ENCODE measurements around the gene MTTP. TPM values are rescaled to one million over a fixed set of nuclear protein-coding genes. Genes with fewer than 3 reads are reported as not detected.

MTTP gene
- total and polyA plus RNA-seq, 4 donors, result 58.4 to 193 (median 83.9) TPM

DNA sequence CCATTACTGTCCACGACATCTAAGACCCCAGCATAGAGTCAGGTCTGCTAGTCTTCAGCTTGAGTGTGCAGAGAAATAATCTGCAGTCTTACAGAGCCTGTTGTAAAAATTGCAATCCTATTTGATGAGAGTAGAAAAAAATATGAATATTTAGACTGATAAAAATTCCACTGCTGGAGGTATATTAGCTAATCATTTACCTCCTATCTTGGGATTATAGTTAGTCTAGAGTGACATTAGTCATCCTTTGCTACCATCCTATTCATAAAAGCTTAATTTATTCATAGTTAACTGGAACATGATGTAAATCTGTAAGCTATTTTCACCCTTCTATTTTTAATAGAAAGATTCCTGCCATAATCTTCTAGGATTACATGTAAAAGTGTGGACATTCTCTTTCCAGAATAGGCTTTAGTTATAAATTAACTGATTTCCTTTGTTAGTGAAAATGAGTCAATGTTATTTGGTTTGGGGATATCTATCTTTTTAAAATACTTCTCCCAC lies 56.3 kb downstream of the MTTP start:
- TF ChIP-seq HNF4G (IDR thresholded peaks at IDR 0.05) (no peak), EGR1 (IDR thresholded peaks at IDR 0.05; ENCODE audit: low read depth in 2 of 2) (no peak), FOXA1 (IDR thresholded peaks at IDR 0.05) (no peak), RAD21 (IDR thresholded peaks at IDR 0.05) (no peak), RXRA (IDR thresholded peaks at IDR 0.05) (no peak), NR2F2 (IDR thresholded peaks at IDR 0.05) (no peak), HNF4A (conservative IDR thresholded peaks at IDR 0.05) (no peak), FOXA2 (IDR thresholded peaks at IDR 0.05) (no peak)
- TF ChIP-seq, protein P1, sequence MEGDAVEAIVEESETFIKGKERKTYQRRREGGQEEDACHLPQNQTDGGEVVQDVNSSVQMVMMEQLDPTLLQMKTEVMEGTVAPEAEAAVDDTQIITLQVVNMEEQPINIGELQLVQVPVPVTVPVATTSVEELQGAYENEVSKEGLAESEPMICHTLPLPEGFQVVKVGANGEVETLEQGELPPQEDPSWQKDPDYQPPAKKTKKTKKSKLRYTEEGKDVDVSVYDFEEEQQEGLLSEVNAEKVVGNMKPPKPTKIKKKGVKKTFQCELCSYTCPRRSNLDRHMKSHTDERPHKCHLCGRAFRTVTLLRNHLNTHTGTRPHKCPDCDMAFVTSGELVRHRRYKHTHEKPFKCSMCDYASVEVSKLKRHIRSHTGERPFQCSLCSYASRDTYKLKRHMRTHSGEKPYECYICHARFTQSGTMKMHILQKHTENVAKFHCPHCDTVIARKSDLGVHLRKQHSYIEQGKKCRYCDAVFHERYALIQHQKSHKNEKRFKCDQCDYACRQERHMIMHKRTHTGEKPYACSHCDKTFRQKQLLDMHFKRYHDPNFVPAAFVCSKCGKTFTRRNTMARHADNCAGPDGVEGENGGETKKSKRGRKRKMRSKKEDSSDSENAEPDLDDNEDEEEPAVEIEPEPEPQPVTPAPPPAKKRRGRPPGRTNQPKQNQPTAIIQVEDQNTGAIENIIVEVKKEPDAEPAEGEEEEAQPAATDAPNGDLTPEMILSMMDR (IDR thresholded peaks at IDR 0.05; ENCODE audit: low read depth, low read length, missing input control), result no peak
- 75% methylated on average over 1 of the region's 1 CpG for WGBS
- no peaks in the 10 kb centered on the region for H3K4me1 ChIP-seq (ENCODE audit: control insufficient read depth in 4 of 4, insufficient read depth in 4 of 4, low read length in 3 of 4)
- no peaks in the 10 kb centered on the region for H3K9me3 ChIP-seq (ENCODE audit: control insufficient read depth in 4 of 4, low read length in 3 of 4)
- DNase-seq (ENCODE audit: low spot score), result no peak
- no peak overlapping the region for H3K9ac ChIP-seq (ENCODE audit: low read depth in 1 of 2, low read length in 2 of 2)
- H3K27ac ChIP-seq (ENCODE audit: low read depth in 1 of 2, low read length in 2 of 2), result no peak overlapping the region
- peaks cover 0 to 5% (median 0%) of the 10 kb centered on the region in 4 donors for H3K36me3 ChIP-seq (ENCODE audit: control insufficient read depth in 4 of 4, insufficient read depth in 3 of 4, low read depth in 1 of 4, low read length in 3 of 4)
- H3K27me3 ChIP-seq (ENCODE audit: control insufficient read depth in 4 of 4, insufficient read depth in 4 of 4, low read length in 3 of 4), result no peaks in the 10 kb centered on the region
- no peak overlapping the region for H3K4me3 ChIP-seq (ENCODE audit: low read depth in 1 of 3, low read length in 3 of 3)

DNA sequence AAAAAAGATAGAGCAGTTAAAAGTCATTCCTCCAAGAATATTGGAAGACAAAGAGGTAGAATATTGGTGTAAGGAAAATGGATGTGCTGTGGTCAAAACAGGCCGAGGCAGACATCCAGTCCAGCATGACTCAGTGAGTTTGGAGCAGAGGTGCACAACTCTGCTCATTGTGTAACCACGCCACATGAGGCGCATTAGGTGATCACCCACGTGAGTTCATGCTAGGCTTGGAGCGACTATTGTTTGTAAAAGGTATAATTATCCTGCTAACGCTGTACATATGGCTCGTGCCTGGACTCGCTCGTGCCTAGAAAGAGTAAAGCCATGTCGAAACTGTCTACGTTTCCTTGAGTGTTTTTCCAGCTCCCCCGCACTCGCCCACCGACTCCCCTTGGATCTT lies 59.1 kb downstream of the MTTP start:
- TF ChIP-seq, protein P2, sequence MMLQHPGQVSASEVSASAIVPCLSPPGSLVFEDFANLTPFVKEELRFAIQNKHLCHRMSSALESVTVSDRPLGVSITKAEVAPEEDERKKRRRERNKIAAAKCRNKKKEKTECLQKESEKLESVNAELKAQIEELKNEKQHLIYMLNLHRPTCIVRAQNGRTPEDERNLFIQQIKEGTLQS (IDR thresholded peaks at IDR 0.05), result no peak
- TF ChIP-seq, protein P3, sequence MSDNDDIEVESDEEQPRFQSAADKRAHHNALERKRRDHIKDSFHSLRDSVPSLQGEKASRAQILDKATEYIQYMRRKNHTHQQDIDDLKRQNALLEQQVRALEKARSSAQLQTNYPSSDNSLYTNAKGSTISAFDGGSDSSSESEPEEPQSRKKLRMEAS (IDR thresholded peaks at IDR 0.05), result no peak
- no peak for TF ChIP-seq FOXA1 (IDR thresholded peaks at IDR 0.05)
- TF ChIP-seq RXRA (IDR thresholded peaks at IDR 0.05), result no peak
- no peak for TF ChIP-seq HNF4A (conservative IDR thresholded peaks at IDR 0.05)
- TF ChIP-seq SP1 (IDR thresholded peaks at IDR 0.05), result no peak
- TF ChIP-seq GABPA (IDR thresholded peaks at IDR 0.05 in 1 of 2, conservative IDR thresholded peaks at IDR 0.05 in 1 of 2), result no peak
- no peak for TF ChIP-seq JUND (IDR thresholded peaks at IDR 0.05)
- TF ChIP-seq, protein P4, sequence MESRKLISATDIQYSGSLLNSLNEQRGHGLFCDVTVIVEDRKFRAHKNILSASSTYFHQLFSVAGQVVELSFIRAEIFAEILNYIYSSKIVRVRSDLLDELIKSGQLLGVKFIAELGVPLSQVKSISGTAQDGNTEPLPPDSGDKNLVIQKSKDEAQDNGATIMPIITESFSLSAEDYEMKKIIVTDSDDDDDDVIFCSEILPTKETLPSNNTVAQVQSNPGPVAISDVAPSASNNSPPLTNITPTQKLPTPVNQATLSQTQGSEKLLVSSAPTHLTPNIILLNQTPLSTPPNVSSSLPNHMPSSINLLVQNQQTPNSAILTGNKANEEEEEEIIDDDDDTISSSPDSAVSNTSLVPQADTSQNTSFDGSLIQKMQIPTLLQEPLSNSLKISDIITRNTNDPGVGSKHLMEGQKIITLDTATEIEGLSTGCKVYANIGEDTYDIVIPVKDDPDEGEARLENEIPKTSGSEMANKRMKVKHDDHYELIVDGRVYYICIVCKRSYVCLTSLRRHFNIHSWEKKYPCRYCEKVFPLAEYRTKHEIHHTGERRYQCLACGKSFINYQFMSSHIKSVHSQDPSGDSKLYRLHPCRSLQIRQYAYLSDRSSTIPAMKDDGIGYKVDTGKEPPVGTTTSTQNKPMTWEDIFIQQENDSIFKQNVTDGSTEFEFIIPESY (IDR thresholded peaks at IDR 0.05), result no peak
- TF ChIP-seq FOXA2 (IDR thresholded peaks at IDR 0.05), result no peak
- TF ChIP-seq, protein P5, sequence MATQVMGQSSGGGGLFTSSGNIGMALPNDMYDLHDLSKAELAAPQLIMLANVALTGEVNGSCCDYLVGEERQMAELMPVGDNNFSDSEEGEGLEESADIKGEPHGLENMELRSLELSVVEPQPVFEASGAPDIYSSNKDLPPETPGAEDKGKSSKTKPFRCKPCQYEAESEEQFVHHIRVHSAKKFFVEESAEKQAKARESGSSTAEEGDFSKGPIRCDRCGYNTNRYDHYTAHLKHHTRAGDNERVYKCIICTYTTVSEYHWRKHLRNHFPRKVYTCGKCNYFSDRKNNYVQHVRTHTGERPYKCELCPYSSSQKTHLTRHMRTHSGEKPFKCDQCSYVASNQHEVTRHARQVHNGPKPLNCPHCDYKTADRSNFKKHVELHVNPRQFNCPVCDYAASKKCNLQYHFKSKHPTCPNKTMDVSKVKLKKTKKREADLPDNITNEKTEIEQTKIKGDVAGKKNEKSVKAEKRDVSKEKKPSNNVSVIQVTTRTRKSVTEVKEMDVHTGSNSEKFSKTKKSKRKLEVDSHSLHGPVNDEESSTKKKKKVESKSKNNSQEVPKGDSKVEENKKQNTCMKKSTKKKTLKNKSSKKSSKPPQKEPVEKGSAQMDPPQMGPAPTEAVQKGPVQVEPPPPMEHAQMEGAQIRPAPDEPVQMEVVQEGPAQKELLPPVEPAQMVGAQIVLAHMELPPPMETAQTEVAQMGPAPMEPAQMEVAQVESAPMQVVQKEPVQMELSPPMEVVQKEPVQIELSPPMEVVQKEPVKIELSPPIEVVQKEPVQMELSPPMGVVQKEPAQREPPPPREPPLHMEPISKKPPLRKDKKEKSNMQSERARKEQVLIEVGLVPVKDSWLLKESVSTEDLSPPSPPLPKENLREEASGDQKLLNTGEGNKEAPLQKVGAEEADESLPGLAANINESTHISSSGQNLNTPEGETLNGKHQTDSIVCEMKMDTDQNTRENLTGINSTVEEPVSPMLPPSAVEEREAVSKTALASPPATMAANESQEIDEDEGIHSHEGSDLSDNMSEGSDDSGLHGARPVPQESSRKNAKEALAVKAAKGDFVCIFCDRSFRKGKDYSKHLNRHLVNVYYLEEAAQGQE (IDR thresholded peaks at IDR 0.05), result no peak
- TF ChIP-seq YY1 (IDR thresholded peaks at IDR 0.05), result no peak
- no peak for TF ChIP-seq HNF4G (IDR thresholded peaks at IDR 0.05)
- no peak for TF ChIP-seq NR2F2 (IDR thresholded peaks at IDR 0.05)
- Histone ChIP-seq H3K27ac (ENCODE audit: low read depth in 1 of 2, low read length in 2 of 2) (no peak overlapping the region), H3K27me3 (ENCODE audit: control insufficient read depth in 4 of 4, insufficient read depth in 4 of 4, low read length in 3 of 4) (no peaks in the 10 kb centered on the region), H3K9ac (ENCODE audit: low read depth in 1 of 2, low read length in 2 of 2) (no peak overlapping the region), H3K36me3 (ENCODE audit: control insufficient read depth in 4 of 4, insufficient read depth in 3 of 4, low read depth in 1 of 4, low read length in 3 of 4) (peaks cover 0 to 5% (median 0%) of the 10 kb centered on the region in 4 donors), H3K4me1 (ENCODE audit: control insufficient read depth in 4 of 4, insufficient read depth in 4 of 4, low read length in 3 of 4) (no peaks in the 10 kb centered on the region), H3K9me3 (ENCODE audit: control insufficient read depth in 4 of 4, low read length in 3 of 4) (no peaks in the 10 kb centered on the region), H3K4me3 (ENCODE audit: low read depth in 1 of 3, low read length in 3 of 3) (no peak overlapping the region)
- DNase-seq (ENCODE audit: low spot score), result no peak
- WGBS, result 96% methylated on average over 14 of the region's 14 CpGs

All from liver (tissue), 9 donors.